ENCODE data around the gene GLB1L.

GRCh38 chr2:219273937-219274336, 28.7 kb upstream of the GLB1L start:
- TF ChIP-seq EZH2 (IDR thresholded peaks at IDR 0.05; ENCODE audit: borderline replicate concordance, low read depth, low read length, poor library complexity, severe bottlenecking) = no peak
- TF ChIP-seq, protein P1, sequence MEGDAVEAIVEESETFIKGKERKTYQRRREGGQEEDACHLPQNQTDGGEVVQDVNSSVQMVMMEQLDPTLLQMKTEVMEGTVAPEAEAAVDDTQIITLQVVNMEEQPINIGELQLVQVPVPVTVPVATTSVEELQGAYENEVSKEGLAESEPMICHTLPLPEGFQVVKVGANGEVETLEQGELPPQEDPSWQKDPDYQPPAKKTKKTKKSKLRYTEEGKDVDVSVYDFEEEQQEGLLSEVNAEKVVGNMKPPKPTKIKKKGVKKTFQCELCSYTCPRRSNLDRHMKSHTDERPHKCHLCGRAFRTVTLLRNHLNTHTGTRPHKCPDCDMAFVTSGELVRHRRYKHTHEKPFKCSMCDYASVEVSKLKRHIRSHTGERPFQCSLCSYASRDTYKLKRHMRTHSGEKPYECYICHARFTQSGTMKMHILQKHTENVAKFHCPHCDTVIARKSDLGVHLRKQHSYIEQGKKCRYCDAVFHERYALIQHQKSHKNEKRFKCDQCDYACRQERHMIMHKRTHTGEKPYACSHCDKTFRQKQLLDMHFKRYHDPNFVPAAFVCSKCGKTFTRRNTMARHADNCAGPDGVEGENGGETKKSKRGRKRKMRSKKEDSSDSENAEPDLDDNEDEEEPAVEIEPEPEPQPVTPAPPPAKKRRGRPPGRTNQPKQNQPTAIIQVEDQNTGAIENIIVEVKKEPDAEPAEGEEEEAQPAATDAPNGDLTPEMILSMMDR (conservative IDR thresholded peaks at IDR 0.05; ENCODE audit: low read depth, low read length) = no peak
